ENCODE data around the gene LELP1.

The LELP1 gene

GRCh38 chr1:153190373-153190772, 12.9 kb upstream of the LELP1 start:
- no peaks in the 10 kb centered on the region for H3K36me3 ChIP-seq
- H3K4me3 ChIP-seq (ENCODE audit: low read depth, low read length): no peak overlapping the region
- H3K4me1 ChIP-seq: no peaks in the 10 kb centered on the region
- H3K9me3 ChIP-seq: no peaks in the 10 kb centered on the region
- 0 out of 2 replicates have a peak, but pooled peaks have one; percentile 21 for TF ChIP-seq CTCF (IDR thresholded peaks at IDR 0.05; ENCODE audit: low read depth, low read length)
- H3K27me3 ChIP-seq: no peaks in the 10 kb centered on the region
- DNase-seq: no peak

DNA sequence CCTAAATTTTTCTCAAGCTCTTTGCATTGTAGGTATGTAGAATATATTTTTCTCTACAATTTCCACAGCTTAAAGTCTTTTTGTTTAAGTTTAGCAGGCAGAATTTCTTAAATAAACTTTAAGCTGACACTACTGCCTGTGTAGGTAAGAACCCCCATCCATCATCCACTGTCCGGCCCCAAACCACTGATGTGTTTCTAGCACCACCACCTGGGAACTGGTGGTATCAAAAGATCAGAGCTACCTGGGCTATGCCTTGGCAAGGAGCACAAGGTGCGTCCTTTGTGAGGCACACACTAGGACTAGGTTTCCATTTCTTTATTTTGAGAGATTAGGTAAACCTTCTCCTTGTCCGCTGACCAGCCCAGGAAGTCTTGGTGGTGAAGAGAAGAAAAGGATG, 10.5 kb upstream of the LELP1 start:
- H3K9me3 ChIP-seq: no peaks in the 10 kb centered on the region

GRCh38 chr1:153194331-153195050, 8.7 kb upstream of the LELP1 start:
- Histone ChIP-seq H3K4me1 (no peaks in the 10 kb centered on the region), H3K4me3 (ENCODE audit: low read depth, low read length) (no peak overlapping the region), H3K27me3 (0 out of 2 replicates have a peak, but pooled peaks cover 7% of the 10 kb centered on the region), H3K9me3 (no peaks in the 10 kb centered on the region), H3K36me3 (no peaks in the 10 kb centered on the region)
- no peak for DNase-seq
- TF ChIP-seq CTCF (IDR thresholded peaks at IDR 0.05; ENCODE audit: low read depth, low read length): no peak

More for the DNA sequence above, 10.5 kb upstream of the LELP1 start:
- DNase-seq: no peak
- Histone ChIP-seq H3K4me3 (ENCODE audit: low read depth, low read length) (no peak overlapping the region), H3K4me1 (no peaks in the 10 kb centered on the region), H3K36me3 (no peaks in the 10 kb centered on the region), H3K27me3 (no peaks in the 10 kb centered on the region)
- TF ChIP-seq CTCF (IDR thresholded peaks at IDR 0.05; ENCODE audit: low read depth, low read length): peak; percentile 42

GRCh38 chr1:153195216-153195615, 8.0 kb upstream of the LELP1 start:
- H3K27me3 ChIP-seq: 0 out of 2 replicates have a peak, but pooled peaks cover 7% of the 10 kb centered on the region
- DNase-seq: no peak
- no peak overlapping the region for H3K4me3 ChIP-seq (ENCODE audit: low read depth, low read length)
- H3K4me1 ChIP-seq: no peaks in the 10 kb centered on the region
- no peaks in the 10 kb centered on the region for H3K36me3 ChIP-seq
- TF ChIP-seq CTCF (IDR thresholded peaks at IDR 0.05; ENCODE audit: low read depth, low read length): no peak
- no peaks in the 10 kb centered on the region for H3K9me3 ChIP-seq

GRCh38 chr1:153202006-153202405, 1.2 kb upstream of the LELP1 start:
- peaks cover 9% of the 10 kb centered on the region; the same call in 1 of the 2 replicates for H3K27me3 ChIP-seq
- DNase-seq: no peak
- no peak for TF ChIP-seq CTCF (IDR thresholded peaks at IDR 0.05; ENCODE audit: low read depth, low read length)
- no peaks in the 10 kb centered on the region for H3K36me3 ChIP-seq
- H3K4me1 ChIP-seq: no peaks in the 10 kb centered on the region
- no peaks in the 10 kb centered on the region for H3K9me3 ChIP-seq
- no peak overlapping the region for H3K4me3 ChIP-seq (ENCODE audit: low read depth, low read length)

GRCh38 chr1:153206631-153207030, 3.4 kb downstream of the LELP1 start:
- Histone ChIP-seq H3K4me3 (ENCODE audit: low read depth, low read length) (no peak overlapping the region), H3K27me3 (peaks cover 7% of the 10 kb centered on the region; the same call in 1 of the 2 replicates), H3K9me3 (no peaks in the 10 kb centered on the region), H3K36me3 (no peaks in the 10 kb centered on the region), H3K4me1 (no peaks in the 10 kb centered on the region)
- no peak for DNase-seq
- TF ChIP-seq CTCF (IDR thresholded peaks at IDR 0.05; ENCODE audit: low read depth, low read length): no peak

Measured in BE2C (cell line).